ENCODE measurements around the gene CORIN. TPM values are rescaled to one million over a fixed set of nuclear protein-coding genes. Genes with fewer than 3 reads are reported as not detected.
A peak's percentile ranks its signal among the peaks of the same experiment; 100 is the strongest.

CORIN gene
- total RNA-seq, 1 experiment from 2014 or later = 0.03 TPM

DNA sequence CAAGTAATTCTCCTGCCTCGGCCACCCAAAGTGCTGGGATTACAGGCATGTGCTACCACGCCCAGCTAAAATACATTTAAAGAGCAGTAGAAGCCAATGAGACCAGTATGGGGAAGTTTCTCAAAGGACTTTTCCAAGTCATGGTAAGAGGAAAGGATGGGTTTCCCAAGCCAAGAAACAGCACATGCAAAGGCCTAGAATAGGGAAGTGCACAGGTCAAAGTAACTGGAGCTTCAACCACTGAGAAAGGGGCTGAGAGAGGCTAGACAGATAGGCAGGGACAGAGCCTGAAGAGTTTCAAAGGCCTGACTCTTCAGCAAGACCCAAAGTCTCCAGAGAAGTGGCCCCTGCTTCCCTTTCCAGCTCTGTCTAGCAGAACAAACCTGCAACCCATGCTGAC, 162.1 kb downstream of the CORIN start:
- in situ Hi-C loops (cut with HindIII; ENCODE audit: low pct_unique_long_range_greater_than_20kb, low sequenced_read_pairs) = loop anchor here (10.0 kb wide), 1 partner anchor 259 kb away; no protein-coding TSS in a partner anchor
- no peak for DNase-seq (ENCODE audit: low read depth, low spot score)

DNA sequence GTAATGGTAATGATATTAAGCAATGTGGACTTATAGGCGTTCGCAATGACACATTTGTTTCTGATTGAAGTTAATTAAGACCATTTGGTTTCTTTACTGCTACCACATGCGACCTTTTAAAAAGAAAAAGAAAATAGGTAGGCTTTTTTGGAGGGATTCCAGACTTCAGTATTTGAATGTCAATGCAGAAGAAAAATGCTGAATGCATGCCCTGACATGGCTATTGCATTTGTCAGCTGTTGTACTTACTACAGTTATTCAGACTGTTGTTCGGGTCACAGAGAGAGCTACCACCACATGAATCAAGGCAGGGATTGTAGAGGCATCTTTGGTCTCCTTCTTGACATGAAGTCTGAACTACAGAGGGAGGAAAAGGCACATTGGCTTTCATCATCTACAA, 163.7 kb downstream of the CORIN start:
- in situ Hi-C loops (cut with HindIII; ENCODE audit: low pct_unique_long_range_greater_than_20kb, low sequenced_read_pairs) = loop anchor here (10.0 kb wide), 1 partner anchor 261 kb away; no protein-coding TSS in a partner anchor
- no peak for DNase-seq (ENCODE audit: low read depth, low spot score)

DNA sequence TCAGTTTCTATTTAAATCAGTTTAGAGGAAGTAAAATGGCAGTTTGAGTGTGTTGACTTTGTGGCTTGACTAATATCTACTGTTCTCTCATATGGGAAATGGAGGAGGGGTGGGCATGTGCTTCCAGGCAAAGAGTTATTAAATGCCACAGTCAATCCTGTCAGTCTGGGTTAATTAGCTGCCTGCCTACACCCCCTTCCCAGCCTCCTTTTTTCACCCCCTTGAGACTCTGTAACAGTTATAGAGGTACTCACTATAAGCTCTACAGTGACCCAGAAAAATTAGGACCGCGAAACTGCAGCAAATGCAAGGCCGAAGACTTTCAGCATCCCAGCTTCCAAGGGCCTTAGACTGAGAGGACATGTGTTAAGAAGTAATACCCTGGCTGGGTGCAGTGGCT, 165.2 kb downstream of the CORIN start:
- in situ Hi-C loops (cut with HindIII; ENCODE audit: low pct_unique_long_range_greater_than_20kb, low sequenced_read_pairs) = loop anchor here (10.0 kb wide), 1 partner anchor 262 kb away; no protein-coding TSS in a partner anchor
- DNase-seq (ENCODE audit: low read depth, low spot score) = no peak

DNA sequence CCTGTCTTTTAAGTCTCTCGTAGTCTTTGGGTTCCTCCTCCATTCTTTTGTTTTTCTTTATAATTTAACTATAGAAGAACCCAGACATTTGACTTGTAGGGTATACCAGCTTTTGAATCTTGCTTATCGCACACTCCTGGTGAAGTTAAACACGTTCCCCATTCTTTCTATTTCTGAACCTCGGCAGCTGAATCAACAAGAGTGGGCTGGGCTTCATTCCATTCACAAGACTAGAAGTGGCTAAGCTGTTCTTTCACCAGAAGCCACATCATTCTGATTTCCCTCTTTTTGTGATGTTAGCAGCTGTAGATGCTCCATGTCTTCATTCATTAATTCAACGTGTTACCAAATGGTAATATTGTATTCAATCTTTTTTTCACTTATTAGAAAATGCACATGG, 167.9 kb downstream of the CORIN start:
- in situ Hi-C loops (cut with HindIII; ENCODE audit: low pct_unique_long_range_greater_than_20kb, low sequenced_read_pairs) = loop anchor here (10.0 kb wide), 1 partner anchor 265 kb away; no protein-coding TSS in a partner anchor
- no peak for DNase-seq (ENCODE audit: low read depth, low spot score)

DNA sequence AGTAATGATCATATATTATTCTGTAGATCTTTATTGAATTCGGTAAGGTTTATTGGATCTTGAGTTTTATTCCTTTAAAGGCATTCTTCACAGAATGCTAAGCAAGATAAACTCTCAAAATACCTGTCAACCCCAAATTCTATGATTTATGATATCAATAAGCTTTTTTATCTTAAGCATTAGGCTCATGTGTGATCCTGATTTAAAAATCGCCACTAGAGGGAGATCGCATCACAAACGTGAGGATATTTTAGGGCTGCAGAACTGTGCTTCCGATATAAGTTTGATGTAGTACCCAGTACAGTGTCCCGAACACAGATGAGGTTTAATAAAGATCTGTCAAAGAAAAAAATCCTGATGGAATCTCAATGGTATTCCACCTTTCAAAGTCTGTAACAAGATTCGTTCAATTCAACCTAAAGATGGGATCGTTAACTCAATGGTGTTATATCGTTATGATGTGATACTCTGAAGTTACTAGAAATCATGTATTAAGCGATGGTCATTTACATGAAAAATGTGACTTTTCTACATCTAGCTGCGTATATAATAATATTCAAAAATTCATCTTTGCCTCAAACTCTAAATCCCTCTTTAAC, 169.0 kb downstream of the CORIN start:
- peak; percentile 68 for DNase-seq (ENCODE audit: low read depth, low spot score)
- in situ Hi-C loops (cut with HindIII; ENCODE audit: low pct_unique_long_range_greater_than_20kb, low sequenced_read_pairs) = no loop called here

DNA sequence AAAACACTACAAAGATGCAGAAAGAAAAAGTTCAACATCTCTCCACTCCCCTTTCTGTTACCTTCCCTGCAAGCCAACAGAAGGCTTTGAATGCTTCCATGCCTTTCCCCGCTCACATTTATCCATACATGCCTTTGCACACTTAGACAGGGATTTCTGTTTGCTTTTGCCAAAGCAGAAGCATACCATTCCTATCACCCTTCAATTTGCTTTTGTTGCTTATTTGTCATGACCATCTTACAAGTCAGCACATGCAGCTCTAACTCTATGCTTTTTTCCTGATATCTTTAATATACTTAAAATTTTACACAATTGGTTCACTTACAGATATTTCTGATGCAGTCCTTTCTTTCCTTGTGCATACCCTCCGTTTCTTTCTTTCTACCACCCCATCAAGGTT, 169.6 kb downstream of the CORIN start:
- in situ Hi-C loops (cut with HindIII; ENCODE audit: low pct_unique_long_range_greater_than_20kb, low sequenced_read_pairs) = no loop called here

DNA sequence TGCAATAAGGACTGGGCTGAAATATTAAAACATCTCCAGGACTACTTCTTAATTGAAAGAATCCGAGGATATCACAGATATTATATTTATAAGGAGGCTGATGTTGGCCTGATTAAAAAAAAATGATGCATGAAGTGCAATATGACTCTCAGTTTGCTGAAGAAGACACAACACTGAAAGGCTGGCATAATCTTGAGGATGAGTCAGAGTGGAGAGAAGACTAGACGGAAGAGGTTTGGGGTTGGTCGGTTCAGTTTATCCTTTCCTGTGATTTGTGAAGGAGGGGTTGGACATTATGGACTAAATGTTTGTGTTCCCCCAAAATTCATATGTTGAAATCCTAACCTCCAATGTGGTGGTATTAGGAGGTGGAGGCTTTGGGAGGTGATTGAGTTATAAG, 170.3 kb downstream of the CORIN start:
- no peak for DNase-seq (ENCODE audit: low read depth, low spot score)
- in situ Hi-C loops (cut with HindIII; ENCODE audit: low pct_unique_long_range_greater_than_20kb, low sequenced_read_pairs) = no loop called here

More for the DNA sequence above, 169.6 kb downstream of the CORIN start:
- no peak for DNase-seq (ENCODE audit: low read depth, low spot score)

DNA sequence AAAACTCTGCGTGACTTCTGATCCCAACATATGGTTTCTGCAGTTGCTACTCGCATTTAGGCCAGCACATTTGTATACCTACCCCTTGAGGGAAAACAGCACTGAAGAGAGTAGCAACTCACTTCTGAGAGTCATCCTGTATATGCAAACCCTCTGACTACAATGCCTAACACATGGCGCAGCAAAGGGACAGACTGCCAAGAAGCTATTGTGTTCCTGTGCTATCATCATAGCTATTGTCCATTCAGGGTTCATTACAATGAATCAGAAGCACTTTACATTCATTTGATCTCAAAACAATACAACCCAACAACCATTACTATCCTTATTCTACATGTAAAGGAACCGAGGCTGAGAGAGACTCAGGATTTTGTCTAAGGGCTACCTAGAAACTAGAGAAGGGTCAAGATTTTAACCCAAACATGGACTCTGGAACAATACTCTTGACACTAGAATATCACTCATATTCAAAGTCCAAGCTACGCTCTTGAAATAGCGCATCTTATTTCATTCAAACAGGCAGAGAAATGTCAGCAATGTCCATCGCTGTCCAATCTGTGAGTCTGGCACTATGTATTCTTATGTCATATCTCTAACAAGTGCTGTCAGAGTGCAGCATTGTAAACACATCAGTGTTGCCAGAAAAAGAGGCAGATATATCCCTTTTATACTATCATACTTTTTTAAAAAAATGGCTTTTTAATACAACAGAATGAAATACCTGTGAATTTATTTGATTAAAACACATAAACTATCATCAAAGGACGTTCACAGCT, 173.6 kb downstream of the CORIN start:
- in situ Hi-C loops (cut with HindIII; ENCODE audit: low pct_unique_long_range_greater_than_20kb, low sequenced_read_pairs) = no loop called here
- DNase-seq (ENCODE audit: low read depth, low spot score) = no peak

DNA sequence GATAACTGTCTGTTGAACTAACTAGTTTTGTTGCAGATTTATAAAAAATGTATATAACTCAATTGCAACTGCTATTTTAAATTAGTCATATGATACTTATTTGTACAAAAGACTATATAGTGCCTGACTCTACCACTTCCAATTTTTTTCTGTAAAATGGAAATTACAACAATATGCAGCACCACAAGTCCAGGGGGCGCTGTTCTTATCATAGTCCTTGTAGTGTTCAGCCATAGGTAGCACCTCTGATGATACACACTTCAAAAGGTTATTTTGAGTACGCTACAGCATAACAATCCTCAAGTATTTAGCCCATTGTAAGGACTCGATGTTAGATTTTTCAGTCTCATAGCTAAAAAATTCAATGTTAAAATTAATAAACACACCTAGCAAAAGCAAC, 174.9 kb downstream of the CORIN start:
- in situ Hi-C loops (cut with HindIII; ENCODE audit: low pct_unique_long_range_greater_than_20kb, low sequenced_read_pairs) = no loop called here
- DNase-seq (ENCODE audit: low read depth, low spot score) = peak; percentile 54

DNA sequence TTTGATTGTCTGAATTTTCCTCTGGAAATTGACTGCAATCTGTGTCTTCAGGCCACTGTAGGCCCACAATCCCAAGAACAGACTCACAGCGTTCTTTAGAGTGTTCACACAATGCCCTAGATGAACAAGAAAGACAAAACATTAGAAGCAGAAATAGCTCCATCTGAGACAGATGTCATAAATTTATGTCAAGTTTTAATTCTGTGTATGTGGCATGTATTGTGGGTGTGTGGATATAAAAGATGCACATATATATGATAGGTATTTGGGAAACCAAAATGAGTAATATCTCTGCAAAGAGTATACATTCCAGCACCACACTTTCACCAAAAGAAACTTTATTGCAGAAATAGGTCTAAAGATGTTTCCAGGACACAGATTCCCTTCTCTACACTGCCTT, 176.1 kb downstream of the CORIN start:
- in situ Hi-C loops (cut with HindIII; ENCODE audit: low pct_unique_long_range_greater_than_20kb, low sequenced_read_pairs) = no loop called here
- DNase-seq (ENCODE audit: low read depth, low spot score) = no peak

DNA sequence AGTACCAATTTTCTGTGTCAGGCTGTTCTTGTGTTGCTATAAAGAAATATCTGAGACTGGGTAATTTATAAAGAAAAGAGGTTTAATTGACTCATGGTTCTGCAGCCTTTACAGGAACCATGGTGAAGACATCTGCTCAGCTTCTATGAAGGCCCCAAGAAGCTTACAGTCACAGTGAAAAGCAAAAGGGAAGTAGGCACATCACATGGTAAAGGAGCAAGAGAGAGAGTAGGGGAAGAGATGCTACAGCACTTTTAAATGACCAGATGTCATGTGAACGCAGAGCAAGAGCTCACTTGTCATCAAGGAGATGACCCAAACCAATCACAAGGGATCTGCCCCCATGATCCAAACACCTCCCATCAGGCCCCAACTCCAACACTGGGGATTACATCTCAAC, 178.5 kb downstream of the CORIN start:
- DNase-seq (ENCODE audit: low read depth, low spot score) = no peak
- in situ Hi-C loops (cut with HindIII; ENCODE audit: low pct_unique_long_range_greater_than_20kb, low sequenced_read_pairs) = no loop called here

DNA sequence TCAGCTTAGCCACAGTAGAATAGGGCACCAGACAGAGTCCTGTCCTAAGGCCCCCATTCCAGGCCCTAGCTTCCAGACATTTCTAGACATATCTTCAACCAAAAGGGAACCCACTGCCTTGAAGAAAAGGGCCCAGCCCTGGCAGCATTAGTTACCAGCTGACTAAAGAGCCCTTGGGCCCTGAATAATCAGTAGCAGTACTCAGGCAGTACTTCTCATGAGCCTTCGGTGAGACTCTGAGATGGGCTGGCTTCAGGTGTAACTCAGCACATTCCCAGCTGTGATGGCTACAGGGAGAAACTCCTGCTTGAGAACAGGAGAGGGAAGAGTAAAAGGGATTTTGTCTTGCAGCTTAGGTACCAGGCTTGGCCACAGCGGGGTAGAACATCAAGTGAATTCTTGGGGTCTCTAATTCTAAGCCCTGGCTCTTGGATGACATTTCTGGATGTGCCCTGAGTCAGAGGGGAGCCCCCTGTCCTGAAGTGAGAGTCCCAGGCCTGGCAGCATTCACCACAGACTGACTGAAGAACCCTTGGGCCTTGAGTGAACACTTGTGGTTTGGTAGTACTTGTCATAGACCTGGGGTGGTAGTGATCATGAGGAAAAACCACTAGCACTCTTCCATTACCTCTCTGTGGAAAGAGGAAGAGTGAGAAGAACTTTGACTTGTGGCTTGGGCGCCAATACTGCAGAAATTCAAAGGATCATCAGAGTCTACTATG, 182.7 kb downstream of the CORIN start:
- no peak for DNase-seq (ENCODE audit: low read depth, low spot score)
- in situ Hi-C loops (cut with HindIII; ENCODE audit: low pct_unique_long_range_greater_than_20kb, low sequenced_read_pairs) = no loop called here

DNA sequence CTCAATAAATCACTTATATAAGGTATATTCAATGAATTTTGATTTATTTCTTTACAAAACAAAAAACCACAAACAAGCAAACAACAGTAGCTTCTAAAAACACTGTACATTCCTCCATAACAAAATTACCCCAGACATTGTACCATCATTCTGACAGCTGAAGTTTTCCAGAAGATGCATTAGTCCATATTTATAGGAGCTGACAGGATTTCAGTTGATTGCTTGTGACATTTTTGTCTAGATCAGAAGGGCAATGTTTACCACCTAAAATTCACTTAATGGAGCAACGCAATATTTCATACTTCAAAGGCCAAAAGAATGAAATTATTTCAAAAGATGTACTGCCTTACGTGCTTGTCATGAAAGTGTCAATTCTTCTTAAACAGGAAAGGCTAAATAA, 185.8 kb downstream of the CORIN start:
- no peak for DNase-seq (ENCODE audit: low read depth, low spot score)
- in situ Hi-C loops (cut with HindIII; ENCODE audit: low pct_unique_long_range_greater_than_20kb, low sequenced_read_pairs) = no loop called here

DNA sequence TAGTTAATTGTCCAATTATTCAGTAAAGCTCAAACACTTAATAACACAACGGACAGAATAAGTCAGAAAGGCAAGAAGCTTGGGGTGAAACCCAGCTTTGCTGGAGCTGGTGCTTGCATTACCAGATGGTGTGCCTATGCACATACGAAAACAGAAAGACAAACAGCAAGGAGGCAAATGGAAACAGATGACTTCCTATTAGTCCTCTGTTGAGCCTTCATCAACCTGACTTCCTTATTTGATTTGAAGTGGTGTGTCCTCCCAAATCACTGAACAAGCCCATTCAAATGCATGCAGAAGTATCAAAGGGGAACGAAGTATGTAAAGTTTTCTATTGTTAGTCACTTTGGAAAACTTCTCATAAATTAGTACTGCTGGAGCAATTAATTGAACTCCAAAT, 186.6 kb downstream of the CORIN start:
- no peak for DNase-seq (ENCODE audit: low read depth, low spot score)
- in situ Hi-C loops (cut with HindIII; ENCODE audit: low pct_unique_long_range_greater_than_20kb, low sequenced_read_pairs) = no loop called here

DNA sequence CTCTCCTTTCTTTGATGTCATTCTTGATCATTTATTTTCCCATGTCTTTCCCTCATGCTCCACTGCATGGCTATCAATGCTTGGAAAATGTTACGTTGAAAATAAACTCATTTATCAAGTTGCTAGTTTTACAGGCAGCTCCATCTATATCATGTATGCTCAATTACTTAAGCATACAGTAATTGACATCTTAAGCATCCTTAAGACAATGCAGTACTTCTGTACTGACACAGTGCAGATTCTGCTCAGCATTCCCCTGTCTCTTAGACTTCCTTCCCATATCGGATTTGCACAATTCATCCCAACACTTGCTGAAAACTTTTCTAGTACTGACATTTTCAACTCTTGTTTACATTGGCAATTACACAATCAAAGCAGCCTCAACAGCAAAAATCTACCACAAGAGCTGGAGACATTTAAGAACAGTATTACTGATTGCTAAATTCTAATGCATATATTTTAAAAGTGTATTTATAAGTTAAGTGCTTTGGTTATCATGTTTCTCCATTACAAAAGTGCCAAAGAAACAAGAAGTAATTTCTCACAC, 187.2 kb downstream of the CORIN start:
- no peak for DNase-seq (ENCODE audit: low read depth, low spot score)
- in situ Hi-C loops (cut with HindIII; ENCODE audit: low pct_unique_long_range_greater_than_20kb, low sequenced_read_pairs) = no loop called here

DNA sequence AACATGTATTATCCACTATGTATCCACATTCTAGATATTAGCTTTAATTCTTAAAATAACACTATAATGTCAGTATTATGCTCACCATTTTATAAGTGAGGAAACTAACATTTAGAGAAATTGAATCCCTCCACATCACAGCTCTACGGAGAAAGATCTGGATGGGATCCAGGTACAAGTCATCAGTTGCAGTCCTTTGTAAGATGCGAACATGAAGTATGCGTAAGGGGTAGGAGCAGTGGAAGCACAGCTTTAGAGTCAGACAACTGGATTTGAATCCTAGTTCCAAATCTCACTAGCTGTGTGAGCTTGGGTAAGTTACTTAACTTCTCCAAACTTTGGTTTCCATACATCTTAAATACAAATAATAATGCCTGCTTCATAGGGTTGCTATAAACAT, 190.3 kb downstream of the CORIN start:
- no peak for DNase-seq (ENCODE audit: low read depth, low spot score)
- in situ Hi-C loops (cut with HindIII; ENCODE audit: low pct_unique_long_range_greater_than_20kb, low sequenced_read_pairs) = no loop called here

DNA sequence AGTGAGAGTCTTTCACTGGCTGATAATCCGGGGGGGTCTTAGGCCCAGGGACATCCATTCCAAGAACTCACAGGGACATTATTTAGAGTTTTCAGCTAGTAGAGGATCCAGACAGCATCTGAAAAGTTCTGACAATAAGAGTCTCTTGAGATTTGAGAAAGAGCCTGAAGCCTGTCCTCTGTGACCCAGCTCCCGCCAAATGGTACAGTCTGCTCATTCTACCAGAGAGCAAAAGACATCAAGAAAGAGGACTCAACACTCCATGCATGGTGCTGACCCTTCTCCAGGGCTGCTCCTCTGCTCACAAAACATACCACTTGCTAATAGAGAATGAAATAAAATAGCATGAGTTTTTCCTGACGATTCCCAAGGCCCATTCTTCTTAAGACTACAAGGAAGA, 190.8 kb downstream of the CORIN start:
- no peak for DNase-seq (ENCODE audit: low read depth, low spot score)
- in situ Hi-C loops (cut with HindIII; ENCODE audit: low pct_unique_long_range_greater_than_20kb, low sequenced_read_pairs) = no loop called here

DNA sequence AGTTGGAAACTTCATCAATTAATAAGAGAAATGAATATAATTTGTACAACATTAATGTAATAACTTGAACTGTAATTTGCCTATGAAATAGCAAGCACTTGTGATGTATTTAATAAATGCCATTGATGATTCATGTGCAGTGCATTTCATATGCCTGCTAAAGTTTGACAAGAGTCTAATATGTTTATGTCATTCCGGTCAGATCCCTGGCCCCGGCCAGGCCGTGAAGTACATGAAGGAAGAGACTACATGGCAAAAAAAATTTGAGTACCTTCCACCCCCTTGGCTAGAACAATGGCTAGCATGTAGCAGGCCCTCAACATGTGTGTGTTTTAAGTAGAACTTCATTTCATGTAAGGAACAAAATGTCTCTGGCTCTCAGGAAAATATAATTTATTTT, 191.5 kb downstream of the CORIN start:
- no peak for DNase-seq (ENCODE audit: low read depth, low spot score)
- in situ Hi-C loops (cut with HindIII; ENCODE audit: low pct_unique_long_range_greater_than_20kb, low sequenced_read_pairs) = no loop called here

Measured in SK-MEL-5 (cell line).